Liver (tissue), 3 donors: Measurements from ENCODE around the gene HOATZ.

Experiments
- CTCF ChIP-seq: fragments of 150-350 bp; IDR thresholded peaks from 2 replicates; pipeline ENCODE4 v1.5.1; 2017; ENCODE audit warnings: improper control_type of control experiment, low read depth, low read length; ENCODE audit not compliant: missing input control
- RAD21 ChIP-seq, 2 donors: IDR thresholded peaks; 2 replicates each; pipeline ENCODE4 v1.6.1; 2016; ENCODE audit warnings: antibody characterized with exemption in 2 of 2, mild to moderate bottlenecking in 2 of 2
- RXRA ChIP-seq, 2 donors: IDR thresholded peaks; 2 replicates each; pipeline ENCODE4 v1.6.1; 2017 to 2018; ENCODE audit warnings: antibody characterized with exemption in 2 of 2, mild to moderate bottlenecking in 1 of 2
- YY1 ChIP-seq: IDR thresholded peaks from 2 replicates; pipeline ENCODE4 v1.6.1; 2016; ENCODE audit warnings: antibody characterized with exemption, mild to moderate bottlenecking
- TF ChIP-seq, protein P1 (sequence below): IDR thresholded peaks from 2 replicates; pipeline ENCODE4 v1.6.1; 2016; ENCODE audit warnings: antibody characterized with exemption
- donor health status: healthy.
- donor health status: healthy.

DNA sequence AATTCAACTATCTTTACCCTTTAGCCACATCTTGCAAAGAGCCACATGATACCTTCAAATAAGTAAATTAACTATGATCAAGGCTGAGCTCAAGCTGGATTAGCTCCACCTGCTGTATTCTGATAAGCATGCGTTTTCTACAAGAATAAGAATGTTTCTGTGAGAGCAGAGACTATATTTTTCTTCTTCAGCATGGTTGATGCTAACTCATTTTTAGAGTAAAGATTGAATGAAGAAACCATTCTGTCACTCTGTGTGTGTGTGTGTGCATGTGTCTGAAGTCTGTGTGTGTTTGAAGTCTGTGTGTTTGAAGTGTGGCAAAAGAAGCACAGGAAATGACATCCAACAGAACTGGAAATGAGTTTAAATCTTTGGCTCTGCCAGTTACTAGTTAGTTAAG lies 14.0 kb downstream of the HOATZ start:
- TF ChIP-seq CTCF, result no peak
- TF ChIP-seq, protein P1, sequence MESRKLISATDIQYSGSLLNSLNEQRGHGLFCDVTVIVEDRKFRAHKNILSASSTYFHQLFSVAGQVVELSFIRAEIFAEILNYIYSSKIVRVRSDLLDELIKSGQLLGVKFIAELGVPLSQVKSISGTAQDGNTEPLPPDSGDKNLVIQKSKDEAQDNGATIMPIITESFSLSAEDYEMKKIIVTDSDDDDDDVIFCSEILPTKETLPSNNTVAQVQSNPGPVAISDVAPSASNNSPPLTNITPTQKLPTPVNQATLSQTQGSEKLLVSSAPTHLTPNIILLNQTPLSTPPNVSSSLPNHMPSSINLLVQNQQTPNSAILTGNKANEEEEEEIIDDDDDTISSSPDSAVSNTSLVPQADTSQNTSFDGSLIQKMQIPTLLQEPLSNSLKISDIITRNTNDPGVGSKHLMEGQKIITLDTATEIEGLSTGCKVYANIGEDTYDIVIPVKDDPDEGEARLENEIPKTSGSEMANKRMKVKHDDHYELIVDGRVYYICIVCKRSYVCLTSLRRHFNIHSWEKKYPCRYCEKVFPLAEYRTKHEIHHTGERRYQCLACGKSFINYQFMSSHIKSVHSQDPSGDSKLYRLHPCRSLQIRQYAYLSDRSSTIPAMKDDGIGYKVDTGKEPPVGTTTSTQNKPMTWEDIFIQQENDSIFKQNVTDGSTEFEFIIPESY, result no peak
- TF ChIP-seq RAD21 (IDR thresholded peaks at IDR 0.05), result no peak
- TF ChIP-seq YY1, result no peak
- no peak for TF ChIP-seq RXRA (IDR thresholded peaks at IDR 0.05)
